Measurements from ENCODE around the gene BCL2L15. TPM values are rescaled to one million over a fixed set of nuclear protein-coding genes. Genes with fewer than 3 reads are reported as not detected.

The BCL2L15 gene
- total RNA-seq, 1 experiment from 2014 or later: 0.10 TPM

DNA sequence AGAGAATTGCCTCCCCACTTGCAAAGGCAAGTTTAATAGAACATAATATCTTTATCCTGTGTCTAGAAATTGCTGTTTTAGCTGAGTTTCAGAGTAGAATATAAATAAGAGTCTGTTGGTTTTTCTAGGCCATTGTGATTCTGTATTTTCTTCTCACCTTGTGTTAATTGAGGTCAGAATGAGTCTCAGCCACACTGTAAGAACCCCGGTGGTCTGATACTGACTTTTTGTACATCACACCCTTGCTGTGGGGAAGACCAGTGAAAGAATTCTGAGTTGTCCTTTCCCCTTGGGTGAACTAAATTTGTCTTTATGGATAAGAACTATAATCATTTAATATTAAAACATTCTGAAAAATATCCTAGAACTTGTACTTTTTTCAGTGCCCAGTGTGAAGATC is 48.6 kb upstream of the BCL2L15 start:
- ChIA-PET CTCF (no interaction called here), POLR2A (no interaction called here)
- ATAC-seq (no peak), DNase-seq (ENCODE audit: low read depth, low spot score) (no peak)
- Histone ChIP-seq H3K27me3 (ENCODE audit: control insufficient read depth, insufficient read depth, low read length) (no peaks in the 10 kb centered on the region), H3K4me3 (ENCODE audit: low read depth in 2 of 2, low read length in 2 of 2) (no peak overlapping the region), H3K36me3 (ENCODE audit: control insufficient read depth, insufficient read depth, low read length) (no peaks in the 10 kb centered on the region), H3K4me1 (ENCODE audit: control insufficient read depth, insufficient read depth, low read length) (peaks cover 7% of the 10 kb centered on the region), H3K27ac (ENCODE audit: low read length) (no peak overlapping the region), H3K9me3 (ENCODE audit: control insufficient read depth, insufficient read depth, low read depth, low read length) (no peaks in the 10 kb centered on the region)
- no peak for TF ChIP-seq SIN3A (IDR thresholded peaks at IDR 0.05; ENCODE audit: borderline replicate concordance, insufficient read depth, low read depth, low read length)
- no peak for TF ChIP-seq TCF7L2 (IDR thresholded peaks at IDR 0.05; ENCODE audit: low read depth, low read length)
- TF ChIP-seq, protein P1, sequence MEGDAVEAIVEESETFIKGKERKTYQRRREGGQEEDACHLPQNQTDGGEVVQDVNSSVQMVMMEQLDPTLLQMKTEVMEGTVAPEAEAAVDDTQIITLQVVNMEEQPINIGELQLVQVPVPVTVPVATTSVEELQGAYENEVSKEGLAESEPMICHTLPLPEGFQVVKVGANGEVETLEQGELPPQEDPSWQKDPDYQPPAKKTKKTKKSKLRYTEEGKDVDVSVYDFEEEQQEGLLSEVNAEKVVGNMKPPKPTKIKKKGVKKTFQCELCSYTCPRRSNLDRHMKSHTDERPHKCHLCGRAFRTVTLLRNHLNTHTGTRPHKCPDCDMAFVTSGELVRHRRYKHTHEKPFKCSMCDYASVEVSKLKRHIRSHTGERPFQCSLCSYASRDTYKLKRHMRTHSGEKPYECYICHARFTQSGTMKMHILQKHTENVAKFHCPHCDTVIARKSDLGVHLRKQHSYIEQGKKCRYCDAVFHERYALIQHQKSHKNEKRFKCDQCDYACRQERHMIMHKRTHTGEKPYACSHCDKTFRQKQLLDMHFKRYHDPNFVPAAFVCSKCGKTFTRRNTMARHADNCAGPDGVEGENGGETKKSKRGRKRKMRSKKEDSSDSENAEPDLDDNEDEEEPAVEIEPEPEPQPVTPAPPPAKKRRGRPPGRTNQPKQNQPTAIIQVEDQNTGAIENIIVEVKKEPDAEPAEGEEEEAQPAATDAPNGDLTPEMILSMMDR (IDR thresholded peaks at IDR 0.05): no peak
- TF ChIP-seq, protein P2, sequence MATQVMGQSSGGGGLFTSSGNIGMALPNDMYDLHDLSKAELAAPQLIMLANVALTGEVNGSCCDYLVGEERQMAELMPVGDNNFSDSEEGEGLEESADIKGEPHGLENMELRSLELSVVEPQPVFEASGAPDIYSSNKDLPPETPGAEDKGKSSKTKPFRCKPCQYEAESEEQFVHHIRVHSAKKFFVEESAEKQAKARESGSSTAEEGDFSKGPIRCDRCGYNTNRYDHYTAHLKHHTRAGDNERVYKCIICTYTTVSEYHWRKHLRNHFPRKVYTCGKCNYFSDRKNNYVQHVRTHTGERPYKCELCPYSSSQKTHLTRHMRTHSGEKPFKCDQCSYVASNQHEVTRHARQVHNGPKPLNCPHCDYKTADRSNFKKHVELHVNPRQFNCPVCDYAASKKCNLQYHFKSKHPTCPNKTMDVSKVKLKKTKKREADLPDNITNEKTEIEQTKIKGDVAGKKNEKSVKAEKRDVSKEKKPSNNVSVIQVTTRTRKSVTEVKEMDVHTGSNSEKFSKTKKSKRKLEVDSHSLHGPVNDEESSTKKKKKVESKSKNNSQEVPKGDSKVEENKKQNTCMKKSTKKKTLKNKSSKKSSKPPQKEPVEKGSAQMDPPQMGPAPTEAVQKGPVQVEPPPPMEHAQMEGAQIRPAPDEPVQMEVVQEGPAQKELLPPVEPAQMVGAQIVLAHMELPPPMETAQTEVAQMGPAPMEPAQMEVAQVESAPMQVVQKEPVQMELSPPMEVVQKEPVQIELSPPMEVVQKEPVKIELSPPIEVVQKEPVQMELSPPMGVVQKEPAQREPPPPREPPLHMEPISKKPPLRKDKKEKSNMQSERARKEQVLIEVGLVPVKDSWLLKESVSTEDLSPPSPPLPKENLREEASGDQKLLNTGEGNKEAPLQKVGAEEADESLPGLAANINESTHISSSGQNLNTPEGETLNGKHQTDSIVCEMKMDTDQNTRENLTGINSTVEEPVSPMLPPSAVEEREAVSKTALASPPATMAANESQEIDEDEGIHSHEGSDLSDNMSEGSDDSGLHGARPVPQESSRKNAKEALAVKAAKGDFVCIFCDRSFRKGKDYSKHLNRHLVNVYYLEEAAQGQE (IDR thresholded peaks at IDR 0.05; ENCODE audit: insufficient read depth in 1 of 2, low read depth in 2 of 2, low read length in 1 of 2): no peak
- no peak for TF ChIP-seq POLR2AphosphoS5 (IDR thresholded peaks at IDR 0.05; ENCODE audit: low read depth, low read length)
- BruUV-seq (replicated peaks): no TSS peak
- in situ Hi-C loops (cut with HindIII; ENCODE audit: low pct_unique_long_range_greater_than_20kb, low sequenced_read_pairs): no loop called here
- intact Hi-C loops (cut with micrococcal nuclease; ENCODE audit: unreplicated experiment): no loop called here

DNA sequence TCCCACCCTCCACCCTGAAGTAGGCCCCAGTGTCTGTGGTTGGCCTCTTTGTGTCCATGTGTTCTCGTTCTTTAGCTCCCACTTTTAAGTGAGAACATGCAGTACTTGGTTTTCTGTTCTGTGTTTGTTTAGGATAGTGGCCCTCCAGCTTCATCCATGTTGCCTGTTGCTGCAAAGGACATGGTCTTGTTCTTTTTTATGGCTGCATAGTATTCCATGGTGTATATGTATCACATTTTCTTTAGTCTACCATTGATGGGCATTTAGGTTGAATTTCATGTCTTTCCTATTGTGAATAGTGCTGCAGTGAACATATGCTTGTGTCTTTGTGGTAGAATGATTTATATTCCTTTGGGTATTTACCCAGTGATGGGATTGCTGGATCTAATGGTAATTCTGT is 47.8 kb upstream of the BCL2L15 start:
- ChIA-PET CTCF (no interaction called here), POLR2A (no interaction called here)
- Histone ChIP-seq H3K4me3 (ENCODE audit: low read depth in 2 of 2, low read length in 2 of 2) (no peak overlapping the region), H3K4me1 (ENCODE audit: control insufficient read depth, insufficient read depth, low read length) (peaks cover 10% of the 10 kb centered on the region), H3K9me3 (ENCODE audit: control insufficient read depth, insufficient read depth, low read depth, low read length) (no peaks in the 10 kb centered on the region), H3K27me3 (ENCODE audit: control insufficient read depth, insufficient read depth, low read length) (no peaks in the 10 kb centered on the region), H3K36me3 (ENCODE audit: control insufficient read depth, insufficient read depth, low read length) (peaks cover 1% of the 10 kb centered on the region; the same call in 1 of the 2 replicates), H3K27ac (ENCODE audit: low read length) (no peak overlapping the region)
- ATAC-seq (no peak), DNase-seq (ENCODE audit: low read depth, low spot score) (no peak)
- TF ChIP-seq POLR2AphosphoS5 (IDR thresholded peaks at IDR 0.05; ENCODE audit: low read depth, low read length): no peak
- no peak for TF ChIP-seq SIN3A (IDR thresholded peaks at IDR 0.05; ENCODE audit: borderline replicate concordance, insufficient read depth, low read depth, low read length)
- TF ChIP-seq, protein P2 (IDR thresholded peaks at IDR 0.05; ENCODE audit: insufficient read depth in 1 of 2, low read depth in 2 of 2, low read length in 1 of 2): no peak
- TF ChIP-seq, protein P1 (IDR thresholded peaks at IDR 0.05): no peak
- no peak for TF ChIP-seq TCF7L2 (IDR thresholded peaks at IDR 0.05; ENCODE audit: low read depth, low read length)
- in situ Hi-C loops (cut with HindIII; ENCODE audit: low pct_unique_long_range_greater_than_20kb, low sequenced_read_pairs): no loop called here
- intact Hi-C loops (cut with micrococcal nuclease; ENCODE audit: unreplicated experiment): no loop called here
- no TSS peak for BruUV-seq (replicated peaks)

Data from Panc1 (cell line).